Pons (tissue), 1 donor: ENCODE data around the gene RBP5.

ENCODE experiments used
- DNase-seq: peaks from one replicate; pipeline ENCODE4 v3.0.0-alpha.2; 2016; ENCODE audit warnings: low spot score

RBP5 gene

GRCh38 chr12:7145671-7146070, 17.0 kb upstream of the RBP5 start:
- no peak for DNase-seq

- peak; percentile 40 for DNase-seq
These were observed 15.9 kb upstream of the RBP5 start for GRCh38 chr12:7144414-7145120.

GRCh38 chr12:7143564-7143963, 14.9 kb upstream of the RBP5 start:
- no peak for DNase-seq

GRCh38 chr12:7142809-7143465, 14.2 kb upstream of the RBP5 start:
- no peak for DNase-seq

GRCh38 chr12:7142056-7142644, 13.5 kb upstream of the RBP5 start:
- DNase-seq, result no peak

- no peak for DNase-seq
These were observed 12.8 kb upstream of the RBP5 start for GRCh38 chr12:7141351-7142005.

GRCh38 chr12:7139200-7139599, 10.5 kb upstream of the RBP5 start:
- no peak for DNase-seq

GRCh38 chr12:7137908-7138307, 9.2 kb upstream of the RBP5 start:
- no peak for DNase-seq

GRCh38 chr12:7136676-7137075, 8.0 kb upstream of the RBP5 start:
- DNase-seq, result no peak

- DNase-seq, result no peak
These were observed 7.4 kb upstream of the RBP5 start for GRCh38 chr12:7136071-7136470.

- DNase-seq, result no peak
These were observed 5.9 kb upstream of the RBP5 start for GRCh38 chr12:7134396-7135166.

GRCh38 chr12:7131502-7131866, 2.8 kb upstream of the RBP5 start:
- DNase-seq, result no peak

- DNase-seq, result peak; percentile 18
These were observed 2.2 kb upstream of the RBP5 start for GRCh38 chr12:7130701-7131501.

GRCh38 chr12:7129872-7130691, 1.4 kb upstream of the RBP5 start, which contains the start of gene CLSTN3:
CLSTN3 (plus strand) TSS chr12:7130371; CDS start chr12:7130649, 278 bp downstream.
- DNase-seq, result peak; percentile 48

GRCh38 chr12:7129287-7129871, 690 bp upstream of the RBP5 start:
- no peak for DNase-seq

GRCh38 chr12:7127916-7128626, 618 bp downstream of the RBP5 start:
- no peak for DNase-seq

- DNase-seq, result no peak
These were observed 3.0 kb downstream of the RBP5 start for GRCh38 chr12:7125632-7126227.

- no peak for DNase-seq
These were observed 4.7 kb downstream of the RBP5 start for GRCh38 chr12:7123806-7124522.
